Mammary epithelial cell (primary cell): Measurements from ENCODE around the gene ZNRF1.

Source experiments
- CTCF ChIP-seq, 2 donors: IDR thresholded peaks in 1 of 2; conservative IDR thresholded peaks in 1 of 2; 2 replicates each; pipeline ENCODE4 v1.5.1; 2011 to 2012; ENCODE audit warnings: inconsistent platforms in 2 of 2, low read length in 2 of 2, mild to moderate bottlenecking in 2 of 2, control low read depth in 1 of 2, low read depth in 1 of 2; ENCODE audit not compliant: insufficient read depth in 1 of 2; ENCODE audit errors: extremely low read depth in 1 of 2
- EZH2 ChIP-seq: IDR thresholded peaks from 2 replicates; pipeline ENCODE4 v1.6.1; 2012; ENCODE audit warnings: low read length, inconsistent platforms, borderline replicate concordance

- no peak for TF ChIP-seq CTCF (conservative IDR thresholded peaks at IDR 0.05 in 1 of 2, IDR thresholded peaks at IDR 0.05 in 1 of 2; ENCODE audit: extremely low read depth in 1 of 2, insufficient read depth in 1 of 2, low read depth in 1 of 2, low read length in 2 of 2)
- no peak for TF ChIP-seq EZH2
Measured at GRCh38 chr16:75068085-75069031, 69.5 kb downstream of the ZNRF1 start.
